CD4-positive, alpha-beta memory T cell (primary cell): Measurements from ENCODE around the gene VSTM2L. TPM values are rescaled to one million over a fixed set of nuclear protein-coding genes. Genes with fewer than 3 reads are reported as not detected.
A peak's percentile ranks its signal among the peaks of the same experiment; 100 is the strongest.

ENCODE experiments used
- CTCF ChIA-PET: fragments of 350-600 bp; sonication (Branson Sonifier 250); formaldehyde crosslinking; loops from one replicate; lab custom pipeline; 2021; ENCODE audit warnings: inconsistent platforms; ENCODE audit not compliant: partially characterized antibody; lab: Charles Lee
- POLR2A ChIA-PET: fragments of 350-600 bp; sonication (Branson Sonifier 250); formaldehyde crosslinking; loops from one replicate; lab custom pipeline; 2021; ENCODE audit not compliant: partially characterized antibody; lab: Charles Lee
- DNase-seq, 5 donors: peaks; one replicate each; pipeline versions ENCODE4 v3.0.0 to v3.0.0-alpha.2; 2020 to 2022; ENCODE audit warnings: mixed read lengths in 1 of 5
- H3K27ac ChIP-seq: one replicate; pipeline ENCODE4 v1.7.0; 2013; ENCODE audit warnings: low read depth, low read length
- H3K27me3 ChIP-seq: 2 replicates; pipeline ENCODE4 v1.7.0; 2013; ENCODE audit warnings: mild to moderate bottlenecking, low read length, moderate library complexity; ENCODE audit not compliant: insufficient read depth
- H3K36me3 ChIP-seq: 2 replicates; pipeline ENCODE4 v1.7.0; 2013; ENCODE audit warnings: mild to moderate bottlenecking, low read length, moderate library complexity; ENCODE audit not compliant: insufficient read depth
- H3K4me1 ChIP-seq: 2 replicates; pipeline ENCODE4 v1.7.0; 2013; ENCODE audit warnings: mild to moderate bottlenecking, low read length, moderate library complexity; ENCODE audit not compliant: insufficient read depth
- H3K4me3 ChIP-seq, 2 donors: one replicate each; pipeline ENCODE4 v1.7.0; 2013; ENCODE audit warnings: low read length in 2 of 2, mild to moderate bottlenecking in 1 of 2
- H3K9me3 ChIP-seq, 2 donors: one replicate each; pipeline ENCODE4 v1.7.0; 2013; ENCODE audit warnings: low read length in 2 of 2, control low read depth in 1 of 2; ENCODE audit not compliant: control insufficient read depth in 1 of 2
- H3K27ac Mint-ChIP-seq, 7 donors: one replicate each; pipeline ENCODE4 v1.8.0; 2020 to 2021; ENCODE audit warnings: mixed read lengths in 7 of 7, mild to moderate bottlenecking in 6 of 7, inconsistent platforms in 3 of 7, moderate library complexity in 3 of 7
- H3K27me3 Mint-ChIP-seq, 2 donors: one replicate each; pipeline ENCODE4 v1.8.0; 2020 to 2021; ENCODE audit warnings: mixed read lengths in 2 of 2
- H3K36me3 Mint-ChIP-seq, 2 donors: one replicate each; pipeline ENCODE4 v1.8.0; 2020 to 2021; ENCODE audit warnings: mixed read lengths in 2 of 2, inconsistent platforms in 1 of 2, mild to moderate bottlenecking in 1 of 2
- H3K4me1 Mint-ChIP-seq, 4 donors: one replicate each; pipeline ENCODE4 v1.8.0; 2020 to 2021; ENCODE audit warnings: mixed read lengths in 4 of 4, mild to moderate bottlenecking in 1 of 4
- H3K4me3 Mint-ChIP-seq, 8 donors: one replicate each; pipeline ENCODE4 v1.8.0; 2020 to 2021; ENCODE audit warnings: mixed read lengths in 8 of 8, mild to moderate bottlenecking in 7 of 8, moderate library complexity in 6 of 8, inconsistent platforms in 3 of 8
- H3K9me3 Mint-ChIP-seq, 8 donors: one replicate each; pipeline ENCODE4 v1.8.0; 2020 to 2021; ENCODE audit warnings: mixed read lengths in 8 of 8, mild to moderate bottlenecking in 5 of 8, inconsistent platforms in 3 of 8, moderate library complexity in 1 of 8
- intact Hi-C: fragments of 100-400 bp; cut with micrococcal nuclease; formaldehyde crosslinking; loops from one replicate; pipeline ENCODE4 v1.15.1; 2023
- polyA plus RNA-seq, 2 donors: library from polyadenylated mRNA; unstranded; fragments of 300-500 nt; fragmentation: Illumina TruSeq; gene quantifications; one replicate each; pipeline ENCODE4 v1.2.3, GENCODE V29; 2021
- total RNA-seq, 2 experiments: library from RNA; stranded (reverse); gene quantifications; one replicate each; pipeline ENCODE4 v1.2.3, GENCODE V29; 2021

VSTM2L gene
- total and polyA plus RNA-seq, 4 experiments from 2014 or later = not detected

- no peaks in the 10 kb centered on the region for H3K9me3 ChIP-seq
- H3K27me3 ChIP-seq = no peaks in the 10 kb centered on the region
- Mint-ChIP-seq H3K27ac (no peak overlapping the region), H3K36me3 (peaks cover 0 to under 1% of the 10 kb centered on the region in 2 donors), H3K27me3 (peaks cover 13 to 25% of the 10 kb centered on the region in 2 donors), H3K9me3 (peaks cover 0 to 3% (median 0%) of the 10 kb centered on the region in 8 donors), H3K4me3 (no peak overlapping the region), H3K4me1 (peaks cover under 1 to 5% (median 3%) of the 10 kb centered on the region in 4 donors)
- no peaks in the 10 kb centered on the region for H3K36me3 ChIP-seq
- H3K4me3 ChIP-seq = no peak overlapping the region
- no peak overlapping the region for H3K27ac ChIP-seq
- no peaks in the 10 kb centered on the region for H3K4me1 ChIP-seq
- CTCF ChIA-PET = no interaction called here
- POLR2A ChIA-PET = no interaction called here
- intact Hi-C loops = no loop called here
- DNase-seq = no peak
These were observed 5.9 kb upstream of the VSTM2L start for GRCh38 chr20:37896932-37897548.

- Histone ChIP-seq H3K4me3 (no peak overlapping the region), H3K36me3 (no peaks in the 10 kb centered on the region), H3K9me3 (no peaks in the 10 kb centered on the region), H3K27me3 (peaks cover 3% of the 10 kb centered on the region), H3K27ac (no peak overlapping the region), H3K4me1 (no peaks in the 10 kb centered on the region)
- Mint-ChIP-seq H3K4me3 (no peak overlapping the region), H3K4me1 (peaks cover 4 to 10% (median 5%) of the 10 kb centered on the region in 4 donors), H3K27me3 (peaks cover 18 to 29% of the 10 kb centered on the region in 2 donors), H3K27ac (no peak overlapping the region), H3K36me3 (peaks cover 0 to 4% of the 10 kb centered on the region in 2 donors), H3K9me3 (peaks cover 0 to 6% (median 0%) of the 10 kb centered on the region in 8 donors)
- ChIA-PET CTCF (no interaction called here), POLR2A (no interaction called here)
- no peak for DNase-seq
- intact Hi-C loops = no loop called here
These were observed 4.5 kb upstream of the VSTM2L start for GRCh38 chr20:37898233-37899104.

- H3K27me3 Mint-ChIP-seq = peaks cover 27 to 37% of the 10 kb centered on the region in 2 donors
- CTCF ChIA-PET = no interaction called here
- Histone ChIP-seq H3K27me3 (peaks cover 8% of the 10 kb centered on the region), H3K27ac (no peak overlapping the region), H3K4me1 (no peaks in the 10 kb centered on the region), H3K36me3 (no peaks in the 10 kb centered on the region), H3K4me3 (no peak overlapping the region), H3K9me3 (no peaks in the 10 kb centered on the region)
- no peak overlapping the region for H3K27ac Mint-ChIP-seq
- DNase-seq = no peak
- H3K4me1 Mint-ChIP-seq = peaks cover 8 to 15% (median 10%) of the 10 kb centered on the region in 4 donors
- intact Hi-C loops = no loop called here
- no peak overlapping the region for H3K4me3 Mint-ChIP-seq
- peaks cover 0 to 4% of the 10 kb centered on the region in 2 donors for H3K36me3 Mint-ChIP-seq
- H3K9me3 Mint-ChIP-seq = peaks cover 0 to 7% (median 0%) of the 10 kb centered on the region in 8 donors
- POLR2A ChIA-PET = no interaction called here
These were observed 3.6 kb upstream of the VSTM2L start for GRCh38 chr20:37899105-37900045.

- no peak overlapping the region for H3K4me3 ChIP-seq
- CTCF ChIA-PET = interaction anchor here (1.4 kb wide), 1 partner anchor 320 kb away, joined by 4 read pairs; no protein-coding TSS in a partner anchor
- H3K36me3 Mint-ChIP-seq = peaks cover 0 to 4% of the 10 kb centered on the region in 2 donors
These were observed 1.7 kb upstream of the VSTM2L start for GRCh38 chr20:37901240-37901639.

GRCh38 chr20:37901654-37902503 lies 1.0 kb upstream of the VSTM2L start:
- Mint-ChIP-seq H3K36me3 (peaks cover 0 to 4% of the 10 kb centered on the region in 2 donors), H3K27me3 (peaks cover 36 to 47% of the 10 kb centered on the region in 2 donors), H3K9me3 (peaks cover 0 to 7% (median 0%) of the 10 kb centered on the region in 8 donors), H3K27ac (no peak overlapping the region), H3K4me1 (peaks cover 8 to 15% (median 10%) of the 10 kb centered on the region in 4 donors), H3K4me3 (peak overlapping the region; percentile 7 to 62 (median 42))
- no peak for DNase-seq
- peaks cover 9% of the 10 kb centered on the region for H3K27me3 ChIP-seq
- intact Hi-C loops = no loop called here
- H3K4me3 ChIP-seq = no peak overlapping the region
- H3K27ac ChIP-seq = no peak overlapping the region
- H3K4me1 ChIP-seq = no peaks in the 10 kb centered on the region
- ChIA-PET POLR2A (no interaction called here), CTCF (interaction anchor here (1.4 kb wide), 1 partner anchor 320 kb away, joined by 4 read pairs; no protein-coding TSS in a partner anchor)
- no peaks in the 10 kb centered on the region for H3K9me3 ChIP-seq
- H3K36me3 ChIP-seq = no peaks in the 10 kb centered on the region

More at GRCh38 chr20:37901240-37901639, 1.7 kb upstream of the VSTM2L start:
- Mint-ChIP-seq H3K4me3 (peak overlapping the region in 1 of 8 donors; percentile 11), H3K27me3 (peaks cover 31 to 47% of the 10 kb centered on the region in 2 donors), H3K27ac (no peak overlapping the region), H3K4me1 (peaks cover 8 to 15% (median 10%) of the 10 kb centered on the region in 4 donors), H3K9me3 (peaks cover 0 to 7% (median 0%) of the 10 kb centered on the region in 8 donors)
- DNase-seq = no peak
- POLR2A ChIA-PET = no interaction called here
- Histone ChIP-seq H3K9me3 (no peaks in the 10 kb centered on the region), H3K36me3 (no peaks in the 10 kb centered on the region), H3K27ac (no peak overlapping the region), H3K4me1 (no peaks in the 10 kb centered on the region), H3K27me3 (peaks cover 9% of the 10 kb centered on the region)
- intact Hi-C loops = no loop called here

- H3K27me3 Mint-ChIP-seq = peaks cover 36 to 54% of the 10 kb centered on the region in 2 donors
- Histone ChIP-seq H3K36me3 (no peaks in the 10 kb centered on the region), H3K4me1 (no peaks in the 10 kb centered on the region), H3K9me3 (no peaks in the 10 kb centered on the region), H3K4me3 (no peak overlapping the region), H3K27me3 (peaks cover 9% of the 10 kb centered on the region), H3K27ac (no peak overlapping the region)
- CTCF ChIA-PET = no interaction called here
- H3K4me1 Mint-ChIP-seq = peaks cover 8 to 15% (median 10%) of the 10 kb centered on the region in 4 donors
- peaks cover 0 to 4% of the 10 kb centered on the region in 2 donors for H3K36me3 Mint-ChIP-seq
- H3K9me3 Mint-ChIP-seq = peaks cover 0 to 7% (median 0%) of the 10 kb centered on the region in 8 donors
- POLR2A ChIA-PET = no interaction called here
- no peak overlapping the region for H3K27ac Mint-ChIP-seq
- H3K4me3 Mint-ChIP-seq = peak overlapping the region in 7 of 8 donors; percentile 40 to 87 (median 75)
- intact Hi-C loops = no loop called here
- DNase-seq = no peak
These were observed 535 bp downstream of the VSTM2L start for GRCh38 chr20:37903317-37904007.
